H1 (cell line): Measurements from ENCODE around the gene TBC1D10A.

Source experiments
- BACH1 ChIP-seq: IDR thresholded peaks from 2 replicates; pipeline ENCODE4 v1.6.1; 2012; ENCODE audit warnings: low read length, improper control_type of control experiment
- CEBPB ChIP-seq: IDR thresholded peaks from 2 replicates; pipeline ENCODE4 v1.6.1; 2012; ENCODE audit warnings: low read depth, low read length
- CTCF ChIP-seq, 3 experiments: IDR thresholded peaks; 1 replicate in 2 of 3; 2 replicates in 1 of 3; pipeline versions ENCODE4 v1.5.1 to v1.6.1; 2011; ENCODE audit warnings: low read length in 3 of 3, mild to moderate bottlenecking in 3 of 3, inconsistent platforms in 2 of 3, low read depth in 1 of 3, moderate library complexity in 1 of 3; ENCODE audit not compliant: insufficient read depth in 1 of 3; ENCODE audit errors: control extremely low read depth in 1 of 3
- EZH2 ChIP-seq: fragments of 200-600 bp; sonication (generic); IDR thresholded peaks from 2 replicates; pipeline ENCODE4 v1.7.1; 2012; ENCODE audit warnings: low read depth, mild to moderate bottlenecking, moderate library complexity, low read length, inconsistent platforms; ENCODE audit not compliant: severe bottlenecking
- MAX ChIP-seq: IDR thresholded peaks from 2 replicates; pipeline ENCODE4 v1.6.1; 2012; ENCODE audit warnings: inconsistent platforms
- PHF8 ChIP-seq: fragments of 200-600 bp; sonication (generic); conservative IDR thresholded peaks from 2 replicates; pipeline ENCODE4 v1.7.1; 2012; ENCODE audit warnings: low read depth, mild to moderate bottlenecking, inconsistent platforms, low read length, moderate library complexity
- POLR2A ChIP-seq, 2 experiments: IDR thresholded peaks; 1 replicate in 1 of 2; 2 replicates in 1 of 2; pipeline ENCODE4 v1.6.1; 2011; ENCODE audit warnings: low read depth in 2 of 2, low read length in 2 of 2, mild to moderate bottlenecking in 2 of 2; ENCODE audit errors: control extremely low read depth in 1 of 2
- SUZ12 ChIP-seq: fragments of 200-600 bp; sonication (generic); IDR thresholded peaks from 2 replicates; pipeline ENCODE4 v1.6.1; 2012; ENCODE audit warnings: mild to moderate bottlenecking, inconsistent platforms, low read length, moderate library complexity, mixed read lengths
- TAF1 ChIP-seq: IDR thresholded peaks from 2 replicates; pipeline ENCODE4 v1.6.1; 2011; ENCODE audit warnings: mild to moderate bottlenecking, low read depth, low read length
- TEAD4 ChIP-seq: IDR thresholded peaks from 2 replicates; pipeline ENCODE4 v1.6.1; 2012; ENCODE audit warnings: low read depth, low read length, inconsistent platforms, mixed read lengths
- USF2 ChIP-seq: IDR thresholded peaks from 2 replicates; pipeline ENCODE4 v1.6.1; 2011; ENCODE audit warnings: low read length, improper control_type of control experiment
- ZNF274 ChIP-seq: IDR thresholded peaks from 2 replicates; pipeline ENCODE4 v1.7.0; 2012; ENCODE audit warnings: low read length, borderline replicate concordance; ENCODE audit errors: extremely low read depth

GRCh38 chr22:30284666-30285065 is 42.1 kb downstream of the TBC1D10A start:
- TF ChIP-seq POLR2A (IDR thresholded peaks at IDR 0.05; ENCODE audit: control extremely low read depth in 1 of 2, low read depth in 2 of 2, low read length in 2 of 2) (no peak), ZNF274 (no peak), TEAD4 (no peak), SUZ12 (no peak), CEBPB (no peak), BACH1 (no peak), EZH2 (no peak), CTCF (IDR thresholded peaks at IDR 0.05; ENCODE audit: control extremely low read depth in 1 of 3, insufficient read depth in 1 of 3, low read depth in 1 of 3, low read length in 3 of 3) (no peak), TAF1 (no peak), PHF8 (no peak), USF2 (no peak), MAX (no peak)
